IMR-90 (cell line): Measurements from ENCODE around the gene HCK.

Experiments
- CEBPB ChIP-seq: IDR thresholded peaks from 2 replicates; pipeline ENCODE4 v1.6.1; 2012; ENCODE audit warnings: low read depth, low read length, improper control_type of control experiment
- CTCF ChIP-seq: conservative IDR thresholded peaks from 2 replicates; pipeline ENCODE4 v1.5.1; 2012; ENCODE audit warnings: mild to moderate bottlenecking, low read depth, low read length, improper control_type of control experiment
- ELK1 ChIP-seq: fragments of 150-350 bp; IDR thresholded peaks from 2 replicates; pipeline ENCODE4 v1.6.1; 2016; ENCODE audit warnings: low read depth, mild to moderate bottlenecking, low read length, moderate library complexity, borderline replicate concordance
- MXI1 ChIP-seq: IDR thresholded peaks from 2 replicates; pipeline ENCODE4 v1.6.1; 2012; ENCODE audit warnings: low read depth, mild to moderate bottlenecking, low read length, moderate library complexity, borderline replicate concordance
- NFE2L2 ChIP-seq: fragments of 150-350 bp; IDR thresholded peaks from 2 replicates; pipeline ENCODE4 v1.6.1; 2016; ENCODE audit warnings: low read depth, mild to moderate bottlenecking, low read length
- POLR2A ChIP-seq: IDR thresholded peaks from 2 replicates; pipeline ENCODE4 v1.6.1; 2012; ENCODE audit warnings: mild to moderate bottlenecking, low read depth, low read length
- RAD21 ChIP-seq: IDR thresholded peaks from 2 replicates; pipeline ENCODE4 v1.6.1; 2012; ENCODE audit warnings: low read length, improper control_type of control experiment
- SMC3 ChIP-seq: fragments of 150-350 bp; IDR thresholded peaks from 2 replicates; pipeline ENCODE4 v1.6.1; 2016; ENCODE audit warnings: low read depth, mild to moderate bottlenecking, antibody characterized with exemption, low read length, moderate library complexity
- USF2 ChIP-seq: fragments of 150-350 bp; IDR thresholded peaks from 2 replicates; pipeline ENCODE4 v1.6.1; 2017; ENCODE audit warnings: mild to moderate bottlenecking, antibody characterized with exemption, low read length, low read depth

DNA sequence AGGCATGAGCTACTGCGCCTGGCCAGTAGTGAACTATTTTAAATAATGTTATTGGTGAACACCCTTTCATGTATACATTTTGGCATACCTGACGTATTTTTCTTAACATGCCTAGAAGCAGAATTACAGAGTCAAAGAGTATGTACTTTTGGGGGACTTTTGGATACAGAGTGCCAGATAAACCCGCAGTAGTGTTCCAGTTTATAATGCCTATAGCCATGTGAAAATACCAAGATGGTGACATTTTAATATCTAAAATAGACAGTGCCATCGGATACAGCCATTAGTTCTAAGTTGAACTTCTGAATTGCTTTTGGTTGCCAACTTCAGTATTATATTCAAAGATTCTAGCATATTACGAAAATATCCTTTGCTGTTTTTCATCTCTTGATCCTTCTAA, 77.8 kb downstream of the HCK start:
- TF ChIP-seq CTCF = no peak
- TF ChIP-seq ELK1 = no peak
- no peak for TF ChIP-seq RAD21
- no peak for TF ChIP-seq SMC3
- TF ChIP-seq POLR2A = no peak
- no peak for TF ChIP-seq CEBPB
- no peak for TF ChIP-seq NFE2L2
- TF ChIP-seq MXI1 = no peak
- no peak for TF ChIP-seq USF2
